H1 (cell line): Measurements from ENCODE around the gene PLAC9. TPM values are rescaled to one million over a fixed set of nuclear protein-coding genes. Genes with fewer than 3 reads are reported as not detected.

Experiments
- PHF8 ChIP-seq: fragments of 200-600 bp; sonication (generic); conservative IDR thresholded peaks from 2 replicates; pipeline ENCODE4 v1.7.1; 2012; ENCODE audit warnings: low read depth, mild to moderate bottlenecking, inconsistent platforms, low read length, moderate library complexity
- SAP30 ChIP-seq: fragments of 300-600 bp; sonication (generic); IDR thresholded peaks from 2 replicates; pipeline ENCODE4 v1.7.1; 2012; ENCODE audit warnings: low read length, moderate library complexity, mild to moderate bottlenecking, inconsistent platforms; ENCODE audit not compliant: insufficient read depth, insufficient replicate concordance
- TBP ChIP-seq: IDR thresholded peaks from 2 replicates; pipeline ENCODE4 v1.6.1; 2011; ENCODE audit warnings: low read depth, low read length, improper control_type of control experiment
- polyA plus RNA-seq, 7 experiments: library from polyadenylated mRNA; depleted of rRNA in 3 of 7; stranded (reverse) in 5 of 7; unstranded in 2 of 7; fragments of >200 nt in 5 of 7; fragments of 200-250 nt in 2 of 7; gene quantifications; 1 replicate in 5 of 7; 2 replicates in 1 of 7; 4 replicates in 1 of 7; pipeline versions ENCODE4 v1.2.1 to v1.2.3, GENCODE V29; 2011 to 2013; ENCODE audit warnings: missing spikeins in 2 of 7, mixed read lengths in 2 of 7
- total RNA-seq: library from RNA; stranded (reverse); fragmentation: NEBNext Ultra II Directional; extraction: Animal tissue kit (Norgen Biotek cat#: 25700); gene quantifications from 2 replicates; pipeline ENCODE4 v1.2.1, GENCODE V29; 2021
- TF ChIP-seq, protein P1 (sequence below): IDR thresholded peaks from 2 replicates; pipeline ENCODE4 v1.6.1; 2012; ENCODE audit warnings: inconsistent platforms

Gene PLAC9
- total and polyA plus RNA-seq, 2 of the 8 experiments (the other 6 are each of a cell fraction or from before 2014, with no cell fraction given): 8.4 to 16.7 TPM

DNA sequence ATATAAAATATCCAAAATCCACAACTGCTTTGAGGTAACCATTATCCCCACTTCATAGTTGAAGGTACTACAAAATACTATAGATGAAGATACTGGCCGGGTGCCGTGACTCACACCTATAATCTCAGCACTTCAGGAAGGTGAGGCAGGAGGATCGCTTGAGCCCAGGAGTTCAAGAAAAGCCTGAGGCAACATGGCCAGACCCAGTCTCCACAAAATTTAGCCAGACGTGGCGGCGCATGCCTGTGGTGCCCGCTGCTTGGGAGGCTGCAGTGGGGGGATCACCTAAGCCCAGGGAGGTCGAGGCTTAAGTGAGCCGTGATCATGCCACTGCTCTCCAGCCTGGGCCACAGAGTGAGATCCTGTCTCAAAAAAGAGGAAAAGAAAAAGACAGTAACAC, 32.4 kb upstream of the PLAC9 start (continued):
- TF ChIP-seq, protein P1, sequence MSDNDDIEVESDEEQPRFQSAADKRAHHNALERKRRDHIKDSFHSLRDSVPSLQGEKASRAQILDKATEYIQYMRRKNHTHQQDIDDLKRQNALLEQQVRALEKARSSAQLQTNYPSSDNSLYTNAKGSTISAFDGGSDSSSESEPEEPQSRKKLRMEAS: no peak
- TF ChIP-seq PHF8 (no peak), SAP30 (no peak), TBP (no peak)
